M059J (cell line): Measurements from ENCODE around the gene UROD. TPM values are rescaled to one million over a fixed set of nuclear protein-coding genes. Genes with fewer than 3 reads are reported as not detected.
"Not testable (repeated sequence)": the region's sequence is repeated elsewhere in the genome, so short reads cannot be mapped to it uniquely, and the experiment has no call there.

ENCODE experiments used
- DNase-seq: peaks from one replicate; pipeline ENCODE4 v3.0.0-alpha.2; 2012; ENCODE audit warnings: low read depth
- total RNA-seq: library from RNA; depleted of rRNA; stranded (reverse); fragments of >200 nt; shearing (Covaris generic); gene quantifications from 2 replicates; pipeline ENCODE4 v1.2.3, GENCODE V29; 2014; rRNA removed

Gene UROD
- total RNA-seq, 1 experiment from 2014 or later, result 127 TPM

GRCh38 chr1:45038661-45039364 is 26.8 kb downstream of the UROD start:
- no peak for DNase-seq

GRCh38 chr1:45040297-45040696 is 28.2 kb downstream of the UROD start:
- no peak for DNase-seq

- no peak for DNase-seq
These were observed 31.0 kb downstream of the UROD start for GRCh38 chr1:45043094-45043493.

GRCh38 chr1:45044916-45045315 is 32.9 kb downstream of the UROD start:
- no peak for DNase-seq

- DNase-seq, result no peak
These were observed 35.0 kb downstream of the UROD start for GRCh38 chr1:45047032-45047431.

GRCh38 chr1:45051005-45051772 is 39.1 kb downstream of the UROD start:
- DNase-seq, result no peak

GRCh38 chr1:45057542-45057941 is 45.5 kb downstream of the UROD start:
- no peak for DNase-seq

- no peak for DNase-seq
These were observed 47.8 kb downstream of the UROD start for GRCh38 chr1:45059829-45060228.

GRCh38 chr1:45062463-45062862 is 50.4 kb downstream of the UROD start:
- not testable (repeated sequence) for DNase-seq

- DNase-seq, result no peak
These were observed 53.0 kb downstream of the UROD start for GRCh38 chr1:45065083-45065482.

Other genes starting within 250 kb of the UROD start
- gene RPS8, start 236.7 kb upstream of the UROD start, total RNA-seq, result 1,381 and 1,646 TPM in 2 replicates
- 0.05 and 0.57 TPM in 2 replicates for gene BEST4, start 224.1 kb upstream of the UROD start, total RNA-seq
- 8.0 and 9.5 TPM in 2 replicates for gene PLK3, start 211.9 kb upstream of the UROD start, total RNA-seq
- 1.4 TPM in 1 of 2 replicates, not detected in the other for gene DYNLT4, start 204.9 kb upstream of the UROD start, total RNA-seq
- gene BTBD19, start 203.7 kb upstream of the UROD start, total RNA-seq, result 1.2 and 4.3 TPM in 2 replicates
- 0.17 TPM in 1 of 2 replicates, not detected in the other for gene PTCH2, start 169.0 kb upstream of the UROD start, total RNA-seq
- gene EIF2B3, start 25.7 kb upstream of the UROD start, total RNA-seq, result 41.3 and 48.0 TPM in 2 replicates
- 23.8 and 33.7 TPM in 2 replicates for gene HECTD3, start 930 bp upstream of the UROD start, total RNA-seq
- gene ZSWIM5, start 194.4 kb downstream of the UROD start, total RNA-seq, result 0.02 and 0.49 TPM in 2 replicates